Measurements from ENCODE around the gene PLEKHG5.
A peak's percentile ranks its signal among the peaks of the same experiment; 100 is the strongest.

PLEKHG5 gene

DNA sequence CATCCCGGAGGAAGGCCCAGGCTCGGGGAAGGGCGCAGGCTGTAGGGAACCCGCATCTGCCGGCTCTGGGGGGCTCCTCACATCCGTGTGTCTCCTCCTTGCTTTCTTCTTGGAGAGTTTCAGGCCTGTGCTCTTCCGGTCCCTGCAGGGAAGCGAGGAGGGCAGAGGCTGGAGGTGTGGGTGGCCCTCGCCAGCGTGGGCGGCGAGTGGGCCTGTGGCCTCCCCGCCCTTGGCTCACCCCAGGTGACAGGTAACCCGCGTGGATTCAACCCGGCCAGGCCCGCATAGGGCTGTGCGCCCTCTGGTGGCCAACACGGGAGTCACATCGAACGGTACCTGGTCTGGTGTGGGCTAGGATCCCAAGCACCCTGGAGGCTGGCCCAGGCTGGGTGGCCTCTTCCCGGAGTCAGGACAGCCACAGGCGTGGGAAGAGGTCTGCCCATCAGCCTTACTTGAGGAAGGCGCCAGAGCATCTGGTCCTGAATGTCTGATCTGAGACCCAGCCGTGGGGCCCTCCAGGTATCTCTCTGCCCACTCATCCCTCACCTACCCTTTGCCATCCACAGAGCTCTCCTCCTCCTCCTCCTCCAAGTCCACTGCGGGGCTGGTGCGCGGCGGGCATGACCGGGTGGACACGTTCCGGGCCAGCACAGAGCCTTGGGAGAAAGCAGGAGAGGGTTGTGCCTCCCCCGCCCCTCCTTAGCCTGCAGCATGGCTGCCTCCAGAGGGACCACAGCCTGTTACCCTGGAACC, 15.9 kb downstream of the PLEKHG5 start:
- peak; percentile 8 to 43 for DNase-seq

DNA sequence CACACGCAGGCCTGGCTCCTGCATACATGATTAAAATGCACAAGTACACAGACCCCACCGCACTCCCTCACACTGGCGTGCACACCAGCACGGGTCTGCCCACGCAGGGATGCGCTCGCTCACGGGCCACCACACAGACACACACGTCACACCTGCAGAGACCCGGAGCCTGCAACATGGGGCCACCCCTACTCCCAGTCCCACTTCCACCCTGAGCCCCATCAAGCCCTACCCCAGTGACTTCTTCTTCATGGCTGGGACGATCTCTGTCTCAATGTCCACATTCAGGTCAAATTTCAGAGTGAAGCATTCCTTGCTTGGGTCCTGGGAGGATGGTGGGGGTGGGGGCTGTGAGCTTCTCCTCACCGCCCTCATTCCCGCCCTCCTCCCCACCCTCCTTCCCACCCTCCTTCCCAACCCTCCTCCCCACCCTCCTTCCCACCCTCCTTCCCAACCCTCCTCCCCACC, 16.6 kb downstream of the PLEKHG5 start:
- no peak for DNase-seq

DNA sequence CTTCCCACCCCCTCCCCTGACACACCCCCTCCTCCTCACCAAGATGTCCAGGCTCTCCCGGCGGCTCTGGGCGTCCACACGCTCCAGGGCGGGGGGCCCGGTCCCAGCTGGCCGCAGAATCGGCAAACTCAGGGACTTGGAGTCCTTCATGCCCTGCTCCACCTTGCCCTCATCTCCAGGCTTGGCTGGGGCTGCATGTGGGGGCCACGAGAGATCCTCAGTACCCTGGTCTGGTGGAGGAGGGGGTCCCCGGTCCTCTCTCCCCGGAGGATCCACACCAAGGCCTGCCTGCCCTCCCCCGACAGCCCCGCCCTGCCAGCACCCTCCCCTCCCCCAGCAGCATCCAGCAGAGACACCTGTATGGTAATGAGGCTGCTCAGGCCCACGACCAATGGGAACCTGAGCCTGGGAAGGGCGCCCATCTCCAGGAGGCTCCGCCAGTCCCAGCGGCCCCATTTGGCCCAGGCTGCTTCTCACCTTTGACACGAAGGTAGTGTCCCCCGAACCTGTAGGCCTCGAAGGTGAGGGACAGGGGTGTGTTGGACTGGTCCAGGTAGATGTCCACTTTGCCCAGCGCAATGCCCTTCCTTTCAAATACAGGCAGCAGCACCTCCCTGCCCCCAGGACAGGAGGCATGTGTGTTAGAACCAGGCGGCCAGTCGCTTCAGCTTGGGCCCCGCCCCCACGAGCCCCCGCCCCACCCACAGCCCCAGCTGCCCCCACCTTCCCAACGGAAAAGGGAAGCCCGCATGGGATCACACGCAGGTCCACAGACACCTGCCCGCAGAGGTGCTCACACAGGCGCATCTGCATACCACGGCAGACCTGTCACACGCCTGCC, 17.3 kb downstream of the PLEKHG5 start:
- DNase-seq = no peak

DNA sequence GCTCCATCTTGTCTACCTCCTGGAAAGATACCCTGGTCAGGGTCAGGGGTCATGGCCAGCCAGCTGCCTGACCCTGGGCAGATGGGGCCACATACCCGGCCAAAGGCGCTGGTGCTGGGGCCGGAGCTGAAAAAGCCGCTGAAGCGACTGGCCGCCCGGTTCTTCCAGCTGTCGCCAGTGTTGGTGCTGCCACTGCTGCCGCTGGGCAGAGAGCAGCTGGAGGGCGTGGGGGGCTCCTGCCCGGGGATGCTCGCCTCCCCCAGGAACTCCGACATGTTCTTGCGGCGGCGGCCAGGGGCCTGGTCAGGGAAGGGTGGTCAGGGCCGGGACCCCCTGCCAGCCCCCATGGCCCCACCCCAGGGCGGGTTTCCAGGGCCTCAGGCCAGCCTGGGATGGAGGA, 18.3 kb downstream of the PLEKHG5 start:
- no peak for DNase-seq

DNA sequence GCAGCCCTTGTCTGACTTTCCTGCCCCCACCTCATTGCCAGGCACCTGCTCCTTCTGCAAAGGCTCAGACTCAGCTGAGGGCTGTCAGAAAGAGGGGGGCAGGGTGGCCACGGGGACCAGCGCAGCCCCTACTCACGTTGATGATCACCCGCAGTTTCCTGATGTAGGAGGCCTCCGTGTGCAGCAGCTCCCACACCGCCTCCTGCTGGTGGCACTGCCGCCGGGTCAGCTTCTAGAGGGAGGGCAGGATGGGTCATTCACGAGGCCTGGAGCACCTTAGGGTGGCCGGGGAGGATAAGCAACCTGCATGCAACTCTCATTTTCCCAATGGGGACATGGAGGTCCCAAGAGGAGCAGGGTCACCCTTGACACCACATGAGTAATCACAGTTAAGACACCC, 19.1 kb downstream of the PLEKHG5 start:
- no peak for DNase-seq

DNA sequence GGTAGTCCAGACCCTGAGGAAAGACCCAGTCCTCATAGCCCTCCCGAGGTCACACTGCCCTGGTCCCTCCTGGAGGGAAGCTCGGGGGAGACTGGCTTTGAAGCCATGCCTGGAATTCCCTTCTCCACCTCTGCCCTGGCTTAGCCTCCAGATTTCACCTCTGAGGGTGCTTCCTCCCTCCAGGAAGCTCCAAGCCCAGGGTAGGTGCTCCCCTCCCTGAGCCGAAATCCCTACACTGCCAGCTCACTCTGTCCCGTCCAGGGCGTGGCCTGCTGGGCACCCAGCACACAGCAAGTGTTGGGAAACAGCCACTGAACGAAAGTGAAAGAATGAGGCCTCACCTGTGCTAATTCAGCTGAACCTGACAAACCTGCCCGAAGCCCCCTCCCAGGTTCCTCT, 19.5 kb downstream of the PLEKHG5 start:
- DNase-seq = no peak

DNA sequence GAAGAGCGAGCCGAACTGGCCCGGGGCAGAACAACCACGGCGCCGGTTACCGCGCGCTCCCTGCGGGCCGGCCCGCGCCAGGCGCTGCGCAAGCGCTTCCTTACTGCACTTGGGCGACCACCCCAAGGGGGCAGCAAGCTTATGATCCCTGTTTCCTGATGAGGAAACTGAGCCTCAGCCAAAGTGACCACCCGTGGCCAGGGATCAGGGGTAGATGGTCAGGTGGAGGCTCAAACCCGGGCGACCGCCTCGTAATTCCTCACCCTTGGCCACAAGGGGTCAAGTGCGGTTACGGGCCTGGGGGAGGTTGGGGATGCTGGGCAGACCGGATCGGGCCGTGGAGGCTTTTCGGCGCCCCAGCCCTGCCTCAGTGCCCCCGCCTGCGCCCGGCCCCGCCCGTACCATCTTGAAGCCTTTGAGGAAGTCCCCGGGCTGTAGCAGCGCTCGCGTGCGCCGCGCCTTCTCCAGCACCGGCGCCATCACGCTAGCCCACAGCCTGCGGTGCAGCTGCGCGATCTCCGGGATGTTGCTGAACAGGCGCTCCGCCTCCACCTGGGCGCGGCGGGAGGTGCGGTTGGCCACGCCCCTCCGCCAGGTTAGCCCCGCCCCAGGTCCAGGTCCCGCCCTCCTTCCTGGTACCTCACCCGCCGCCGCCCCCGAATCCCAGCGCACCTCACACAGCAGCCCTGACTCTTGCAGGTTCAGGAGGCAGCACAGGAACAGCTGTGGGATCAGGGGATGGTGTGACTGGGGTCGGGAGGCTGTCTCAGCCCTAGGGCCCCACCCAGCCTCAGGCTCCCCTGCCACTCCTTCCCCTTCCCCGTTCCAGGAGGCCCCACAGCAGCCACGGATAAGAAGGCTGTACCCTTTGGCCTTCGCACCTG, 20.1 kb downstream of the PLEKHG5 start:
- DNase-seq = no peak

DNA sequence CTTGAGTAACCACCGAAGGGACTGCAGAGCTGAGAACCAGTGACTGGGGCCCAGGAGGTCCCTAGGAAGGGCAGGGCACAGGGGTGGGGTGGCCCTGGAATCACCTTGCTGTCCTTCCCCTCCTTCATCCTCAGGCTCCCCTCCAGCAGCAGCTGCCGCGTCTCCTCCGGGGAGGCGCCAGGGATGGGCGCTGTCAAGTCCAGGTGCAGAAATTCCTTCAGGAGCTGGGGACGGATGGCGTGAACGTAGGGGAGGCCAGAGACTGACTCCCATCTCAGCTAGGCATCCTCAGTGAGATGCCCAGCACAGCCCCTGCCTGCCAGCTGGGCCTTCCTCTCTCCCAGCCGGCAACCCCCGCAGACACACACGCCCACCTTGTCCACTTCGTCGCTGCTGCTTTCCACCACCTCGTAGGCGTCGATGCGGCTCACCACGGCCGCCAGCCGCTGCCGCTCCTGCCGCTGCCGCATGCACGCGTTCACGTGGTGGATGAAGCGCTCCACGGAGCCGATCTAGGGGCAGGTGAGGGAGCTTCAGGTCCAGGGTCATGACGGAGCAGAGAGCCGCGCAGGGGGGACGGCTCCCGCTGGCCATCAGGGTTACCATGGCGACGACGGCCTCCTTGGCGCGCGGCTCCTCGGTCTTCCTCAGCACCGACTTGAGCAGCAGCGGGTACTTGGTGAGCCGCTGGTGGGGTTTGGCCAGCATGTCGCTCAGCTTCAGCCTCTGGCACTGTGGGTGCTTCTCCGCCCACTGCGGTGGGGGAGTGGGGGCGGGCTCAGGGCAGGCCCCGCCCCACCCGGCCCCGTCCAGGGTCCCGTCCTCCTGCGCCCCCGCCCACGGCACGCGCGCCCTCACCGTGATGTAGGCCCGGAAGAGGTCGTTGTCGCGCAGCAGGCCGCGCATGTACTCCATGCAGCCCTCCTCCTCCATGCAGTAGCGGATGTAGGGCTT, 21.1 kb downstream of the PLEKHG5 start:
- DNase-seq = no peak

DNA sequence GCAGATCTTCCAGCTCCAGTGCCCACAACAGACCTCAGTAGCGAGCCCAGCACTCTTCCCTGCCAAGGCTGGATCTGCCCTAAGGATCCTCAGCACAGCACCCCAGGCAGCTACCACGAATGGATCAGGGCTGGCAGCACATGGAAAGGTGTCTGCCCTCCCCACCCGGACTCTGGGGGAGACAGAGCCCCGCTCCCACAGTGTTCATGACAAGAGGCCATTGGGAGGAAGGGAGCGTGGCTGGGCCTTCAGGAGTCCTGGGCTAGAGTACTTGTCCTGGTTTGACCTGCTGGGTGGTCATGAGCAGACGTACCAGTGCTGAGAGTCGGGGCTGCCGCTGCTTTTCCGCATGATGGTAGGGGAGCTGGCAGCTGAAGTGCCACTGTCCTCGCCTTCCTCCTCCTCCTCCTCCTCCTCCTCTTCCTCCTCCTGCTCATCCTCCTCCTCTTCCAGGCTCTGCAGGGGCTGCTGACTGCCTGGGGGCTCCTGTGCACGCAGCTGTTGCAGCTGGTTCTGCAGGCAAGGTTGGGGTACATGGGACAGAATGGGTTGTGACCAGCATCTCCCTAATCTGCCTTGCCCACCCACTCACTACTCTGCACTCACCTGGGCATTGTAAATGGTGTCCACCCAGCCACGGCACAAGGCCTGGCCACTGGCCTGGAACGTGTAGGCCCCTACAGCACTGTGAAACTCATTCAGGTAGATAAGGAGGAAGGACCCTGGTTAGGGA, 22.6 kb downstream of the PLEKHG5 start:
- DNase-seq = no peak

DNA sequence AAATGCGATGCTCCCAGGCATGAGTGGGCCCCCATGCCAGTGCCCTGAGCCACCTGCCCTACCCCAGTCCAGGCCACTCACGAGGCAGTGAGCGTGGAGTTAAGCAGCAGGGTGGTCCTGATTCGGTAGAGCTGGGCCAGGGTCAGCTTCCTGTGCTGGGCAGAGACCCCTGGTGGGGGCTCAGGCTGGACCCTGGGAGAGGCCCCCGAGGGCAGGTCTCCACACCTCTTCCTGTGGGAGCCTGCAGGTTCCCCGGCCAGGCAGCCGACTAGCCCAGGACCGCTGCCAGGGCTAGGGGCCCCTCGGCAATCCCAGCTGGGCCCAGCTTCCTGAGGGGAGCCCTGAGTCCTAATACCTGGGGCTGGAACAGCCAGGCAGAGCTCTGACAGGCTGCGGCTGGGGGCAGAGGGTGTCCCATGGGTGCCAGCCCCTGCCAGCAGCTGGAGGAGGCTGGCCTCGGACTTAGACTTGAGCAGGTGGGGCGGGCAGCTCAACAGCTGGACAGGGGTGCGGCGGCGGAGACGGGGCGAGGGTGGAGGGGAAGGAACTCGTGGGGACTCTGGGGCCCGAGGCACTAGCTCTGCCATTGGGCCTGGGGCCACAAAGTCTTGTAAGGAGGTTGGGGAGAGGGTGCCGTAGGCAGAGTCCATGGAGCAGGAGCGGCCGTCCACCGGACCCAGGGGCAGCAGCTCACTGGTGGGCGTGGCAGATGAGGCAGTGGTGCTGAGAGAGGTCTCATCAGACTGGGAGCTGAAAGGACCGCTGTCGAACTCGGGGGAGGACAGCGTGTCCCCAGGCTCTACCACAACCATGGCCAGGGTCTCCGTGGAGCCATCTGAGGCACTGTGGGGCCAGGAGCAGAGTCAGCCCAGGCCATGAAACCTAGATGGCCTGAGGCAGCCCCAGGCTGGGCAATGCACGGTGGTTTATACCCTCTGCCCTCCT, 23.5 kb downstream of the PLEKHG5 start:
- DNase-seq = no peak

DNA sequence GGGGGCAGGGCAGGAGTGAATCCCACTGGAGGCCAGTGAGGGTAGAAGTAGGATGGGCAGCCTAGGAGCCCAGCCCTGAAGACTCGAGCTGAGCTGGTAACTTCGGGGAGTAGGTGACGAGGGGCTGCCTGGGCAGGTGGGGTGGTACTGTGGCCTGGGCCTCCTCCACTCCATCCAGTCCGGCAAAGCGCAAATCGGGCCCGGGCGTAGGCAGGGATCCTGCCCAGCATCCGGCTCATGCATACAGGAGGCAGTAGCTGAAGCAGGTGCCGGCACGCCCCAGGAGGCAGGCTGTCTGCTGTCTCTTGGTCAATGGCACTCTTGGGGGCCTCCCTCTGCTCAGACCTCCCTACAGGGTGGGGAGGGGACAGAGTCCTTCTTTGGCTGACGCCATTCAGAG, 24.2 kb downstream of the PLEKHG5 start:
- DNase-seq = no peak

DNA sequence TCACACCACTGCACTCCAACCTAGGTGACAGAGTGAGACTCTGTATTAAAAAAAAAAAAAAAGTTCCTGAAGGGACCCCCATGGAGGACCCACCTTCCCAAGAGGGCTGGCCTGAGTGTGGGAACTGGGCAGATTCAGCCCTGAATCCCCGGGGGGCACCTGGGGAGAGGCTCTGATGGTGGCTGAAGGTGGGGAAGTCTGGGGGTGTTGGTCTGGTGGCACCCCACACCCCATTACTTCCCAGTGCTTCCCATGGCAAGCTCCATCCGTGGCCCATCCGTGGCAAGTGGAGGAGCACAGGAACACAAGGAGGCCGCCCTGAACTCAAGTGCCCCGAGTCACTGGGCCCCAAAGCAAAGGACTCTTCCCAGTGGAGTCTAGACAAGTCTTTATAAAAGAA, 24.7 kb downstream of the PLEKHG5 start:
- DNase-seq = no peak

DNA sequence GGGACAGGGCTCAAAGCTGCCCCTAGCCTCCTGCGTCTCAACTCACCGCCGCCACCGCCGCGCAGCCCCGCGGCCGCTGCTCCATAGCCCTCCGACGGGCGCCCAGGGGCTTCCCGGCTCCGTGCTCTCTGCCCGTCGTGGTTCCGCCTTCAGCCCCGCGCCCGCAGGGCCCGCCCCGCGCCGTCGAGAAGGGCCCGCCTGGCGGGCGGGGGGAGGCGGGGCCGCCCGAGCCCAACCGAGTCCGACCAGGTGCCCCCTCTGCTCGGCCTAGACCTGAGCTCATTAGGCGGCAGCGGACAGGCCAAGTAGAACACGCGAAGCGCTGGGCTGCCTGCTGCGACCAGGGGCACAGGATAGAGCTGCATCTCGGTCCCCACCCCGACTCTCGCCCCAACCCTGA, 25.4 kb downstream of the PLEKHG5 start, which contains the start of gene TNFRSF25:
Gene TNFRSF25, minus strand, starts transcription at position 151 of the 400 bp plus-strand sequence. Its CDS starts 66 bp downstream, at position 85.
- no peak for DNase-seq

DNA sequence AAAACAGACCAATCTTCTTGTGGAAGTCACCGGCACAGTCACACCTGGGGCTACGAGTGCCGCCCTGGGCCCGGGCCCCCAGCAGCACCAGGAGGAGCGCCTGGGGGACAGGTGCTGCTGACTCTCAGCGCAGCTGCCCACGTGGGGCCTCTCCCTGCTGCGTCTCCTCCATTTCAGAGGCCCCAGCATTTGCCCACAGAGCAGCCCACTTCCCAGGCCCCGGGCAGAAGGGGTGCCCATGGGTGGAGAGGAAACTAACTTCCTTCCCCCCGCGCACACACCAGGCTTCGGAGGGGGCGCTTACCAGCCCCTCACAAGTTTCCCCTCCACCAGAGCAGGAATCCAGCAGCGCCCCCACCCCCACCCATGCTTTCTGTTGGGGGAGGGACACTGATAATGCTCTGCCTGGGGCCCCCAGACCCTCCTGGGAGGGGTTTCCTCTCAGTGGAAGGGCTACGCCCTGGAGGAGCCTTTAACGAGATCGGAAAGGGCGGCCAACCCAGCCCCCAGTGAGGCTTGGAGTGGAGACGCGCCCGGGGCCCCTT, 25.9 kb downstream of the PLEKHG5 start:
- DNase-seq = no peak

DNA sequence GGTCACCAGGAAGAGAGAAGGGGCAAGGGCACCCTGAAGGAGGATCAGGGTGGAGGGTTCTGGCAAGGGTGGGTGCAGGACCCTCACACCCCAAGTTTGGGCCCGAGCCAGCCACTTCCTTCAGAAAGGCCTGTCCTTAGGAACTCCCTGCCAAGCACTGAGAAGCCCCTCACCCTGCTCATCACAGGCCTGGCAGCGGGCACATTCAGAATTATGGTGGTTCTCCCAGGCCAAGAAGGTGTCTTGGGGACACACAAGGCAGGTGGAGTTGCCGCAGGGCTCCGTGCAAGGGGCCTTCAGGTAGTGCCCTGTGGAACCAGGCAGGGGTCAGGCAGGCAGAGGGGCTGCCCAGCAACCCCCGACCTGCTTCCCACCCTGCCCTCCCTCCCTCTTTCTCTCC, 26.6 kb downstream of the PLEKHG5 start:
- DNase-seq = no peak

DNA sequence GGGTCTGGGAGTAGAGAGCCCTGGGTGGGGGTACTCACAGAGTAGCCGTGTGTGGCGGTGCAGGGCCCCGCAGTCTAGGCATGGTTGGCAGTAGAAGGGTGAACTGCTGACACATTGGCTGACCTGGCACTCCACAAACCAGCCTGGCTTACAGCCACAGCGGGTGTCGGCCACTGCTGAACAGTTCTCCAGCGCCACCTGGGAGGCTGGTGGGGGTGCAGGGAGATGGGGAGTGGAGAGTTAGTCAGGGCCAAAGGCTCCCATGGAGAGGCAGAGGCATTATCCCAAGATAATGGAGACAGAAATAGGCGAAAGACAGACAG, 27.0 kb downstream of the PLEKHG5 start:
- no peak for DNase-seq

DNA sequence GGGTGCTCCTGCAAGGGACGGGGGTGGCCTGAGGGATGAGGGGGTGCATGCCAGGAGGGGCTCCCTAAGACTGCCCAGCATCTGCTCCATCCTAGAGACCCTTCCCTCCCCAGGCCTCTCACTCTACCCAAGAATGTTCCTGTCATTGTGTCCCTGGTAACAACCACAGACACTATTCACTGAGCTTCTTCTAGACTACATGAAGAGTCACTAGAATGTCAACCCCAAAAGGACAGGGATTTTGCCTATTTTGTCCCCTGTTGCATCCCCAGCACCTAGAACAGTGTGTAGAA, 28.4 kb downstream of the PLEKHG5 start:
- no peak for DNase-seq

DNA sequence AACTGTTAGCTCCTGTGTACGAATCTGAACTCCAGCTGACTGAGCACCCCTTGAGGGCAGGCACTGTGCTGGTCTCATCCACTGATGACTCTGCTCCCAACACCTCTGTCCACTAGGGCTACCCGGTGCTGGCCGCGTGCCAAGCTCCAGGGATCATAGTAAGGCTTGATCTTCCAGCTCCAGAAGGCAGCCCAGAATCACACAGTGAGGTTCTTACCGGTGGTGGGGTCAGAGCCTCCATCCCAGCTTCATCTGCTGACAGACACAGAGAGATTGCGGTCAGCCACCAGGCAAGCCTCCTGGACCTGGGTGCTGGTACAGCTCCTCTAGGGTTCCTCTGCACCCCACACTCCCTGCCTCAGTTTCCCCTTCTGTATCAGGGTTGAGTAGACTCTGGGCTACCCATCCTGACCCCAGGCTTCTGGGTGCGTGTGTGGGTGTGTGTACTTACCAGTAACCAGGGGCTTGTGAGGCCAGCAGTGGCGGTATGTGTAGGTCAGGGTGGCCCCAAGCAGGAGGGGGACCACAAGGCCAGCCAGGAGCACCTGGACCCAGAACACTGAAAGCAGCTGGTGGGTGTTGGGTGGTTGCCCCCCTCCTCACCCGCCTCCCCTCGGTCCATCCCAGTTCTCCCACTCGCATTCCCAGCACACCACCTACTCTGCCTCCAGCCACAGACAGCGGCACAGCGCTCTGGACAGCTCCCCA, 28.9 kb downstream of the PLEKHG5 start:
- DNase-seq = no peak

Data from inflammatory macrophage (primary cell).